Right lobe of liver (tissue), 4 donors: ENCODE measurements around the gene RANBP3.

ENCODE experiments used
- POLR2A ChIP-seq: fragments of 450-650 bp; IDR thresholded peaks from one replicate; pipeline ENCODE4 v1.6.1; 2017; ENCODE audit warnings: antibody characterized with exemption, mild to moderate bottlenecking
- TF ChIP-seq, protein P1 (sequence below), 4 donors: fragments of 200-600 bp in 3 of 4; fragments of 450-650 bp in 1 of 4; IDR thresholded peaks; one replicate each; pipeline versions ENCODE4 v1.5.1 to v1.8.0; 2016 to 2022; ENCODE audit warnings: antibody characterized with exemption in 4 of 4, mild to moderate bottlenecking in 2 of 4
- donor health status: DM: no; HTN: no; CAD: no.
- donor health status: DM: no; HTN: no; CAD: no.
- donor health status: DM: no; HTN: yes; CAD: no.

DNA sequence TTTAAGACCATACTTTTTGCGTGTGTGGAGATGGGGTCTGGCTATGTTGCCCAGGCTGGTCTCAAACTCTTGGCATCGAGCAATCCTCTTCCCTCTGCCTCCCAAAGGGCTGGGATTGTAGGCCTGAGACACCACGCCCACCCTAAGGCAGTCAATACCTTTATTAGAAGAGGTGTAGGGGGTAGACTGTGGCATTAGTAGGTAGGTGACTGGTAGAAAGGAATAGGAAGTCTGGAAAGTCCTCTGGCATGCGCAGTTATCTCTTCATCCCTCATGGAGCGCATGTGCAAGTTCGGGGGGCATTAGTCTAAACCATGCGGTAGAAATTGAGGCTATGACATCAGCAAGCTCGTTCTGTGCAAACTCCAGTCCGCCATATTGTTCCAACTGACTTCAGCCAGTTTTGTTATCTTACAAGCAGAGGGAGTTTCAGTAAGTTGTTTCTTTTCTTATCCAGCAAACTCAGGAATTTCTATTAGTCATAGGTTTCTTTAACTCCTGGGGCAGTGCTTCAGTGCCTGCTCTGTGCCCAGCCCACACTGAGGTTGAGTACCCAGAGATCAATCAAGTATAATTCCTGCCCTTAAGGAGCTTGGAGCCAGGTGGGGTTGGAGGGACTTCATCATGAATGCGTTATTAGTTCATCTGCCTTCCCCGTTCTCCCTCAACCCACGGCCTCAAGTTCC lies 7.3 kb upstream of the RANBP3 start:
- no peak for TF ChIP-seq POLR2A
- TF ChIP-seq, protein P1, sequence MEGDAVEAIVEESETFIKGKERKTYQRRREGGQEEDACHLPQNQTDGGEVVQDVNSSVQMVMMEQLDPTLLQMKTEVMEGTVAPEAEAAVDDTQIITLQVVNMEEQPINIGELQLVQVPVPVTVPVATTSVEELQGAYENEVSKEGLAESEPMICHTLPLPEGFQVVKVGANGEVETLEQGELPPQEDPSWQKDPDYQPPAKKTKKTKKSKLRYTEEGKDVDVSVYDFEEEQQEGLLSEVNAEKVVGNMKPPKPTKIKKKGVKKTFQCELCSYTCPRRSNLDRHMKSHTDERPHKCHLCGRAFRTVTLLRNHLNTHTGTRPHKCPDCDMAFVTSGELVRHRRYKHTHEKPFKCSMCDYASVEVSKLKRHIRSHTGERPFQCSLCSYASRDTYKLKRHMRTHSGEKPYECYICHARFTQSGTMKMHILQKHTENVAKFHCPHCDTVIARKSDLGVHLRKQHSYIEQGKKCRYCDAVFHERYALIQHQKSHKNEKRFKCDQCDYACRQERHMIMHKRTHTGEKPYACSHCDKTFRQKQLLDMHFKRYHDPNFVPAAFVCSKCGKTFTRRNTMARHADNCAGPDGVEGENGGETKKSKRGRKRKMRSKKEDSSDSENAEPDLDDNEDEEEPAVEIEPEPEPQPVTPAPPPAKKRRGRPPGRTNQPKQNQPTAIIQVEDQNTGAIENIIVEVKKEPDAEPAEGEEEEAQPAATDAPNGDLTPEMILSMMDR (IDR thresholded peaks at IDR 0.05) = no peak
